Sigmoid colon (tissue), 4 donors: ENCODE data around the gene MKNK2.

ENCODE experiments used
- POLR2AphosphoS5 ChIP-seq, 4 donors: sonication (generic); formaldehyde crosslinking; IDR thresholded peaks; one replicate each; pipeline ENCODE4 v1.6.1; 2017; ENCODE audit warnings: antibody characterized with exemption in 4 of 4
- TF ChIP-seq, protein P1 (sequence below), 4 experiments: fragments of 450-650 bp in 3 of 4; fragments of 200-600 bp in 1 of 4; IDR thresholded peaks; one replicate each; pipeline ENCODE4 v1.5.1; 2016 to 2019; ENCODE audit warnings: antibody characterized with exemption in 4 of 4, mild to moderate bottlenecking in 3 of 4, moderate library complexity in 2 of 4

DNA sequence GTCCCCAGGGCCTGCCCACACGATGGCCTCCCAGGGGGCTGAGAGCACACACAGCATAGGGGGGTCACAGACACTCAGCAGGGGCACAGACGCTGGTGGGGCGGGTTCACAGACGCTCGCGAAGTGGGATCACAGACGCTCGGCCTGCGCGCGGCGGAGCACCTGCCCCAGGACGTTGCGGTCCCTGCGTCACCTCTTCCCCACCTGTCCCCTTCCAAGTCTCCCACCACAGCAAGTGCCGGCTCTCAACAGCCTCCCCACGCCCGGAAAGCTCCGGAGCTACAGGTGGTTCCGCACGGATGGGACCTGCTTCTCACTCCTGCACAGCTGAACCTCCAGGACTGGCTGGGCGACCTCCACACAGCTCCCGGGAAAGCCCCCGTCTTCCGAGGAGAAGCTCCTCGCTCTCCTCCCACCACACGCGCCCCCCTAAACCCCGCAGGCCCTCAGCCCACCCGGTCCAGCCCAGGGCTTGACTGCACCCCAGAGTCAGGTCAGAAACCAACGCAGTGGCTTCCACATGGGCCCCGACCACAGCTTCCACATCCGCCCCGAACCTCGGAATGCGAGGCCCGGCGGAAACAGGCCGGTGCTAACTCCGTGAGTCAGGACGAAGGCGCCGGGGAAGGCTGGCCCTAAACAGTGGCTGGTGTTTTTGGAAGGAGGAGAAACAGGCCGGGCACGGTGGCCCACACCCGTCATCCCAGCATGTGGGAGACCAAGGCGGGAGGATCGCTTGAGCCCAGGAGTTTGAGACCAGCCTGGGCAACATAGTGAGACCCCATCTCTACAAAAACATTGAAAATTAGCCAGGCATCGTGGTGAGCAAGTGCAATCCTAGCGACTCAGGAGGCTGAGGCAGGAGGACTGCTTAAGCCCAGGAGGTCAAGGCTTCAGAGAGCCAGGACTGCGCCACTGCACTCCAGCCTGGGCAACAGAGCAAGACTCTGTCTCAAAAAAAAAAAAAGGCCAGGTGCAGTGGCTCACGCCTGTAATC lies 52.0 kb downstream of the MKNK2 start:
- TF ChIP-seq, protein P1, sequence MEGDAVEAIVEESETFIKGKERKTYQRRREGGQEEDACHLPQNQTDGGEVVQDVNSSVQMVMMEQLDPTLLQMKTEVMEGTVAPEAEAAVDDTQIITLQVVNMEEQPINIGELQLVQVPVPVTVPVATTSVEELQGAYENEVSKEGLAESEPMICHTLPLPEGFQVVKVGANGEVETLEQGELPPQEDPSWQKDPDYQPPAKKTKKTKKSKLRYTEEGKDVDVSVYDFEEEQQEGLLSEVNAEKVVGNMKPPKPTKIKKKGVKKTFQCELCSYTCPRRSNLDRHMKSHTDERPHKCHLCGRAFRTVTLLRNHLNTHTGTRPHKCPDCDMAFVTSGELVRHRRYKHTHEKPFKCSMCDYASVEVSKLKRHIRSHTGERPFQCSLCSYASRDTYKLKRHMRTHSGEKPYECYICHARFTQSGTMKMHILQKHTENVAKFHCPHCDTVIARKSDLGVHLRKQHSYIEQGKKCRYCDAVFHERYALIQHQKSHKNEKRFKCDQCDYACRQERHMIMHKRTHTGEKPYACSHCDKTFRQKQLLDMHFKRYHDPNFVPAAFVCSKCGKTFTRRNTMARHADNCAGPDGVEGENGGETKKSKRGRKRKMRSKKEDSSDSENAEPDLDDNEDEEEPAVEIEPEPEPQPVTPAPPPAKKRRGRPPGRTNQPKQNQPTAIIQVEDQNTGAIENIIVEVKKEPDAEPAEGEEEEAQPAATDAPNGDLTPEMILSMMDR (IDR thresholded peaks at IDR 0.05): no peak
- TF ChIP-seq POLR2AphosphoS5 (IDR thresholded peaks at IDR 0.05): no peak
